Airway epithelial cell (primary cell): ENCODE data around the gene NPM1. TPM values are rescaled to one million over a fixed set of nuclear protein-coding genes. Genes with fewer than 3 reads are reported as not detected.

Experiments
- total RNA-seq: library from RNA; depleted of rRNA; stranded (reverse); fragments of >200 nt; gene quantifications from 2 replicates; pipeline ENCODE4 v1.2.3, GENCODE V29; 2015

NPM1 gene, protein sequence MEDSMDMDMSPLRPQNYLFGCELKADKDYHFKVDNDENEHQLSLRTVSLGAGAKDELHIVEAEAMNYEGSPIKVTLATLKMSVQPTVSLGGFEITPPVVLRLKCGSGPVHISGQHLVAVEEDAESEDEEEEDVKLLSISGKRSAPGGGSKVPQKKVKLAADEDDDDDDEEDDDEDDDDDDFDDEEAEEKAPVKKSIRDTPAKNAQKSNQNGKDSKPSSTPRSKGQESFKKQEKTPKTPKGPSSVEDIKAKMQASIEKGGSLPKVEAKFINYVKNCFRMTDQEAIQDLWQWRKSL
- 1,761 and 1,828 TPM in 2 replicates for total RNA-seq

DNA sequence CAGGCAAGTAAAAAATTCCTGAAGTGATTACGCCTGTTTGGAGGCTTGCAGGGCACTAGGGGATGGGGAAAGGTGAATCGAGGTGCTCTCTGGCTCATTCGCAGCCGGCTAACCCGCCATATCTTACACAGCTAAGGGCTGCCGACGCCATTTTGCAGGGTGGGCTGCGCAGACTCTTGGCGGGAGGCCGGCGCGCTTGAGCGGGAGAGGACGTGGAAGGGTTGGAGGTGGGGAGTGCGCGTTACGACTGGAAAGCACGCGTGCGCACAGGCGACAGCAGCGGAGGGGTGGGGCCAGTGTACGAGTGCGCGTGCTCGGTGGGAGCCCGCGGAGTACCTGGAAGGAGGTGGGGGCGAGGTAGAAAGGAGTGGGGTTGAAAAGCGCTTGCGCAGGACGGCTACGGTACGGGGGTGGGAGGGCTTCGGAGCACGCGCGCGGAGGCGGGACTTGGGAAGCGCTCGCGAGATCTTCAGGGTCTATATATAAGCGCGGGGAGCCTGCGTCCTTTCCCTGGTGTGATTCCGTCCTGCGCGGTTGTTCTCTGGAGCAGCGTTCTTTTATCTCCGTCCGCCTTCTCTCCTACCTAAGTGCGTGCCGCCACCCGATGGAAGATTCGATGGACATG is at the start of gene NPM1:
TSS of gene NPM1 (plus strand) at position 505 of the 625 bp plus-strand sequence. CDS start at position 605, 100 bp downstream.

DNA sequence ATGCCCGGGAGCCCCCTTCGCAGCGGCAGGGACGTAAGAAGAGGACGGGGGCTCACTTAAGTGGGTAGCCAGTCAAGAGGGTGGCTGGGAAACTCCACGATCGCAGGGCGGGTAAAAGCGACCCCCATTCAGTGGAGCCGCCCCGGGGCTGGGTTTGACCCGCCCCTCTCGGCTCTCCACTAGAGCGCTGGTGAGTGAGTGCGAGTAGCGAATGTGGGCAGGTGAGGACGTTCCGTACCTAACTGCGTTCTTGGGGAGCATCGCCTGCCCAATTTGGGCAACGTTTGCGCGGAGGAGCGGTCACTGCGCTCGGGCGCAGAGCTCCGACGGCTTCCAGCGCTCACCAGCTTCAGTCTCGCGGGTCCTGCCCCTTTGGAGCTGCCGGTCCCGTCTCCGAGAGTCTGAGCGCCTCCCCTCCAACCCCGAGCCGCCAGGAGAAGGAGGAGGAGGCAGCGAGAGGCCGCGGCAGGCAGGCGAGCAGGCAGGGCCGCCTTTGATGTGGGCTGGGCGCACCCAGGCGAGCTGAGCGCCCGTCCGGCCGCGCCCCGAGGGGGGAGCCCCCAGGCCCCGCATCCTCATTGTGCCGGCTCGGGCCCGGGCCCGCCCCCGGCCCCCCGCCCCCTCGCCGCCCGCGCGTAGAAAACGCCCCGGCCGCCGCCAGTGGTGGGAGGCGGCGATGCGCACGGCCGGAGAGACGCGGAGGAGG is 31.5 kb downstream of the NPM1 start, which contains the start of gene FGF18:
TSS of gene FGF18 (plus strand) at position 666 of the 706 bp plus-strand sequence. CDS start 553 bp downstream, outside the sequence.

Other genes with a start within 250 kb of the NPM1 start
- 0.07 TPM in 1 of 2 replicates, not detected in the other for gene TLX3, start 78.6 kb upstream of the NPM1 start, total RNA-seq
- not detected in 2 replicates for gene FGF18, start 31.8 kb downstream of the NPM1 start, total RNA-seq